ENCODE measurements around the gene TMA7. TPM values are rescaled to one million over a fixed set of nuclear protein-coding genes. Genes with fewer than 3 reads are reported as not detected.

Gene TMA7
- total and polyA plus RNA-seq, 11 donors = 177 to 733 (median 205) TPM

DNA sequence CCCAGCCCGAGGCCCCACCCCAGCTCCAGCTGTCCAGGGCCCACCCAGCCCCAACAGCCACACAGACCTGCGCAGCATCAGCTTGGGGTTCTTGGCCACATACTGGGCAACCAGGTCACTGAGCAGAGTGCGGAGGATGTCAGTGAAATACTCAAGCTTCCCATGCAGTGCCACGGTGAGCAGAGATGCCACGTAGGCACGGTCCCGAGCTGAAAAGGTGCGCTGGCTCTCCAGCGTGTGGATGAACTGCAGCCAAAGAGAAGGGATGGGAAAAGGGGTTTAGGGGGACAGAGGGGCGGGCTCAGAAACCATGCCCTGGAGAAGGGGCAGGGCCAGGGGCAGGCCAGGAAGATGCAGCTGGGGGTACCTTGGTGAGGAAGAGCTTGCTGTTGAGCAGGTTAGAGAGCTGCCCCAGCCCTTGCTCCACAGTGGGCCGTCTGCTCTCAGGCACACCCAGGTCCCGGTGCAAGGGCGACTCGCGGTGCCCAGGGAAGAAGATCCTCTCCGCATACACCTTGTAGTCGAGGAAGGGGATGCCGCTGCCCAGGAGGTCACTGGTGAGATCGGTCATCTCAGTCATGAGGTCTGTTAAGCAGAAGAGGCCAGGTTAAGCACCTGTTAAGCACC is 27.6 kb upstream of the TMA7 start:
- no peaks in the 10 kb centered on the region for H3K9me3 ChIP-seq
- ATAC-seq (no peak), DNase-seq (peak in 3 of 5 donors; percentile 9 to 23 (median 10))
- no peak overlapping the region for H3K27ac ChIP-seq
- H3K4me1 ChIP-seq = no peaks in the 10 kb centered on the region
- H3K27me3 ChIP-seq = no peaks in the 10 kb centered on the region
- 92 to 95% (median 93%) methylated on average over 17 to 19 of the region's 19 CpGs for WGBS, 4 donors
- no peak overlapping the region for H3K4me3 ChIP-seq
- H3K36me3 ChIP-seq = peaks cover 0 to 88% (median 73%) of the 10 kb centered on the region in 9 donors
- TF ChIP-seq CTCF (IDR thresholded peaks at IDR 0.05) = no peak
- no peak for TF ChIP-seq POLR2A (IDR thresholded peaks at IDR 0.05)
- intact Hi-C loops (cut with DNase I) = no loop called here

DNA sequence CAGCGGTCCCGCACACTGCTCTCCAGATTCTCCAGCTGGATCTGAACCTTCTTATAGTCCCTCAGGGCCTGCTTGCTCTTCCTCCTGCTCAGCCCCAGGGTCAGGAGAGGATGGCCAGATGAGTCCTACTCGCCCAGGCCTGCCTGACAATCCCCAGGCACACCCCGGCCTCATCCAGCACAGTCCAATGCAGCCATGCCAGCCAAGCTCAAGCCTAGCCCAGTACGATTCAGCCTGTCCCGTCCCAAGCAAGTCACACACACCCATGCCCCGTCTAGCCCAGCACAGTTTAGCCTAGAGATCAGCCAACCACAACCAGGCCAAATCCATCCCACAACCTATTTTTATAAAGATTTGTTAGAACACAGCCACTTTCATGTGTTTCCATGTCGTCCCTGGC is 27.0 kb upstream of the TMA7 start:
- Histone ChIP-seq H3K4me1 (no peaks in the 10 kb centered on the region), H3K36me3 (peaks cover 0 to 91% (median 76%) of the 10 kb centered on the region in 9 donors), H3K4me3 (no peak overlapping the region), H3K27me3 (no peaks in the 10 kb centered on the region), H3K27ac (peak overlapping the region in 1 of 12 donors; percentile 24), H3K9me3 (no peaks in the 10 kb centered on the region)
- intact Hi-C loops (cut with DNase I) = no loop called here
- WGBS, 4 donors = 91 to 94% (median 93%) methylated on average over 8 of the region's 8 CpGs
- peak in 2 of 5 donors; percentile 6 to 12 for DNase-seq
- ATAC-seq = no peak
- TF ChIP-seq CTCF (IDR thresholded peaks at IDR 0.05) (no peak), POLR2A (IDR thresholded peaks at IDR 0.05) (no peak)

DNA sequence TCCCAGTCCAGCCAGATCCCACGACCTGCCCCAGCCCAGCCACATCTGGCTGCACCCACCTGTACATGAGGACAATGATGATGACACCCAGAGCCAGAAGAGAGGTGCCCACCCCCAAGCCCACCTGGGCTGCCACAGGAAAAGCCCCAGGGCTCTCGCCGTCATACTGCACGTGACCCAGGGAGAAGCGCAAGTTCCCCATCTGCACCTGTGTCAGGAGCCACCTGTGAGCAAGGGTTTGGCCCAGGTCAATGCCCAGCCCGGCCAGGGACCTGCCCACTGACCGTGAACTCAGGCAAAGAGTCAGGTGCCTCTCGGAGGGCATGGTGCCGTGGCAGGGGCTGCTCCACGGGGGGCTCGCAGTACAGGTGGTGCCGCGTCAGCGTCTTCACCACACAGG is 26.4 kb upstream of the TMA7 start:
- no peak overlapping the region for H3K4me3 ChIP-seq
- TF ChIP-seq CTCF (IDR thresholded peaks at IDR 0.05) = no peak
- TF ChIP-seq POLR2A (IDR thresholded peaks at IDR 0.05) = no peak
- DNase-seq (peak in 3 of 5 donors; percentile 9 to 53 (median 13)), ATAC-seq (no peak)
- H3K36me3 ChIP-seq = peaks cover 0 to 92% (median 78%) of the 10 kb centered on the region in 9 donors
- no peaks in the 10 kb centered on the region for H3K27me3 ChIP-seq
- no peaks in the 10 kb centered on the region for H3K9me3 ChIP-seq
- H3K27ac ChIP-seq = peak overlapping the region in 1 of 12 donors; percentile 24
- 93 to 98% (median 94%) methylated on average over 10 to 14 of the region's 14 CpGs for WGBS, 4 donors
- no peaks in the 10 kb centered on the region for H3K4me1 ChIP-seq
- intact Hi-C loops (cut with DNase I) = no loop called here

DNA sequence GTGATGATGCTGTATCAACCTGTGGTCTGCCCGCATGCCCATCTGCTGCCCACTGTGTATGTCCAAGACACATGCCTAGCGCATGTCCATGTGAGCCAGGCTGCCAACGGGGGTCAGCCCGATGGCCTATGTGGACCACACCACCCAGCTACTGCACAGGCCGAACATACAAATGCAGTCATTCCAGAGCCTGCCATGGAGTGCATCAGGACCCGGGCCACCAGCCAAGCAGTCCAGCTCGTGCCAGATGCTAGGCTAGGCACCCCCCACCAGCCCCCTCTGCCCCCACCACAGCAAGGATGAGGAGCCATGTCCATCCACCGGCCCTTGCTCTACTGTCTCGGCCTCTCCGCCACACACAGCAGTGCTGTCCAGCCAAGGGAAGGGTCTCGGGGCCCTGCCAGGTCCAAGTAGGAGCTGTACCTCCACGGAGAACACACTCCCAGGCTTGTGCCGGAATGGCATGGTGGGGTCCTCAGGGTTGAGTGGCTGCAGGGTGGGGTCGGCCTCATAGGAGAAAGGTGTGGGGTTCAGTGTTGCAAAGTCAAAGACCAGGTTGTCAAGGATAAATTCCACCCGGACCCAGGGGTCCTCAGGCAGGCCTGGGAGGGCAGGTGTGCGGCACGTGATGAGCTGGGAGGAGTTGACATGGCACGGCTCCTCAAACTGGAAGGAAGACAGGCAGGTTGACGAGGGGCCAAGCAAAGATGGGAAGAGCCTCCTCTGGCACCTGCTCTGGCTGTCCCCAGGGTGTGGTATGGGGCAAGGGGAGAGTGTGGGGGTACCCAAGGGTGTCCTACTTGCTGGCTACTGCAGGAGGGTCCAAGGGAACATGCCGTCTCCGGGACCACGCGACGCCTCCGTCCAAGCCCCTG is 25.4 kb upstream of the TMA7 start:
- H3K27ac ChIP-seq = peak overlapping the region in 1 of 12 donors; percentile 38

More for the DNA sequence above, 25.4 kb upstream of the TMA7 start:
- H3K4me3 ChIP-seq = no peak overlapping the region
- no peaks in the 10 kb centered on the region for H3K4me1 ChIP-seq
- 87 to 90% (median 89%) methylated on average over 21 to 25 of the region's 25 CpGs for WGBS, 4 donors
- DNase-seq (peak in 2 of 5 donors; percentile 21 to 25), ATAC-seq (peak in 1 of 4 donors; percentile 37)
- H3K27me3 ChIP-seq = no peaks in the 10 kb centered on the region
- TF ChIP-seq CTCF (IDR thresholded peaks at IDR 0.05) (no peak), POLR2A (IDR thresholded peaks at IDR 0.05) (no peak)
- no peaks in the 10 kb centered on the region for H3K9me3 ChIP-seq
- H3K36me3 ChIP-seq = peaks cover 0 to 91% (median 69%) of the 10 kb centered on the region in 9 donors
- intact Hi-C loops (cut with DNase I) = no loop called here

All from heart left ventricle (tissue), 16 donors.